CD14-positive monocyte (primary cell): ENCODE results near the gene HSPA12A. TPM values are rescaled to one million over a fixed set of nuclear protein-coding genes. Genes with fewer than 3 reads are reported as not detected.

ENCODE experiments used
- DNase-seq, 3 donors: peaks; one replicate each; pipeline ENCODE4 v3.0.0-alpha.2; 2011 to 2022
- H2AFZ ChIP-seq: 2 replicates; pipeline ENCODE4 v1.6.0; 2012; ENCODE audit warnings: mild to moderate bottlenecking, low read depth, low read length, inconsistent platforms; ENCODE audit not compliant: insufficient read depth, poor library complexity, severe bottlenecking
- H3K27ac ChIP-seq, 2 donors: 1 replicate in 1 of 2; 2 replicates in 1 of 2; pipeline ENCODE4 v1.5.1; 2012 to 2013; ENCODE audit warnings: low read length in 2 of 2, control low read depth in 1 of 2, inconsistent platforms in 1 of 2, low read depth in 1 of 2, mild to moderate bottlenecking in 1 of 2
- H3K27me3 ChIP-seq, 2 donors: one replicate each; pipeline versions ENCODE4 v1.6.0 to v1.6.1; 2011 to 2013; ENCODE audit warnings: low read length in 2 of 2; ENCODE audit not compliant: control insufficient read depth in 2 of 2, insufficient read depth in 2 of 2
- H3K36me3 ChIP-seq, 2 donors: replicated peaks in 1 of 2; 1 replicate in 1 of 2; 2 replicates in 1 of 2; pipeline versions ENCODE4 v1.5.1 to v1.6.1; 2012 to 2013; ENCODE audit warnings: low read length in 2 of 2, control low read depth in 1 of 2, inconsistent platforms in 1 of 2, mild to moderate bottlenecking in 1 of 2; ENCODE audit not compliant: insufficient read depth in 2 of 2, control insufficient read depth in 1 of 2
- H3K4me1 ChIP-seq, 2 donors: 1 replicate in 1 of 2; 2 replicates in 1 of 2; pipeline versions ENCODE4 v1.5.1 to v1.6.1; 2012 to 2013; ENCODE audit warnings: low read length in 2 of 2, control low read depth in 1 of 2, inconsistent platforms in 1 of 2, mild to moderate bottlenecking in 1 of 2, moderate library complexity in 1 of 2; ENCODE audit not compliant: insufficient read depth in 2 of 2, control insufficient read depth in 1 of 2
- H3K4me2 ChIP-seq: replicated peaks from 2 replicates; pipeline ENCODE3; 2012; ENCODE audit warnings: low read length, moderate library complexity, mild to moderate bottlenecking; ENCODE audit not compliant: poor library complexity, severe bottlenecking; ENCODE audit errors: extremely low read depth
- H3K4me3 ChIP-seq, 3 experiments: fragments of 200-600 bp in 1 of 3; sonication (generic) in 1 of 3; replicated peaks in 1 of 3; 1 replicate in 2 of 3; 2 replicates in 1 of 3; pipeline ENCODE4 v1.5.1; 2011 to 2013; ENCODE audit warnings: low read length in 3 of 3, mild to moderate bottlenecking in 3 of 3, control low read depth in 2 of 3, low read depth in 2 of 3, inconsistent platforms in 1 of 3, moderate library complexity in 1 of 3
- H3K79me2 ChIP-seq: 2 replicates; pipeline ENCODE4 v1.6.0; 2012; ENCODE audit warnings: mild to moderate bottlenecking, control low read depth, inconsistent platforms, low read length, moderate library complexity; ENCODE audit not compliant: insufficient read depth
- H3K9ac ChIP-seq: 2 replicates; pipeline ENCODE4 v1.6.0; 2017; ENCODE audit warnings: low read length, mild to moderate bottlenecking; ENCODE audit not compliant: insufficient read depth, poor library complexity, severe bottlenecking
- H3K9me3 ChIP-seq, 2 donors: replicated peaks in 1 of 2; 1 replicate in 1 of 2; 2 replicates in 1 of 2; pipeline versions ENCODE4 v1.5.1 to v1.6.1; 2012 to 2013; ENCODE audit warnings: low read length in 2 of 2, control low read depth in 1 of 2; ENCODE audit not compliant: control insufficient read depth in 1 of 2, insufficient read depth in 1 of 2
- H4K20me1 ChIP-seq: 2 replicates; pipeline ENCODE4 v1.6.0; 2012; ENCODE audit warnings: mild to moderate bottlenecking, low read length, control low read depth, moderate library complexity; ENCODE audit not compliant: insufficient read depth
- H3K27ac Mint-ChIP-seq, 7 donors: one replicate each; pipeline ENCODE4 v1.8.0; 2020; ENCODE audit warnings: mild to moderate bottlenecking in 7 of 7, mixed read lengths in 7 of 7, moderate library complexity in 6 of 7, inconsistent platforms in 2 of 7
- H3K27me3 Mint-ChIP-seq, 3 donors: one replicate each; pipeline ENCODE4 v1.8.0; 2021 to 2022; ENCODE audit warnings: low read depth in 3 of 3, mild to moderate bottlenecking in 3 of 3, mixed read lengths in 3 of 3, moderate library complexity in 3 of 3, inconsistent platforms in 1 of 3
- H3K36me3 Mint-ChIP-seq, 2 donors: one replicate each; pipeline ENCODE4 v1.8.0; 2020; ENCODE audit warnings: mixed read lengths in 2 of 2, inconsistent platforms in 1 of 2, mild to moderate bottlenecking in 1 of 2
- H3K4me1 Mint-ChIP-seq: one replicate; pipeline ENCODE4 v1.8.0; 2020; ENCODE audit warnings: mild to moderate bottlenecking, mixed read lengths
- H3K4me3 Mint-ChIP-seq, 2 donors: one replicate each; pipeline ENCODE4 v1.8.0; 2020; ENCODE audit warnings: mild to moderate bottlenecking in 2 of 2, mixed read lengths in 2 of 2, moderate library complexity in 1 of 2
- H3K9me3 Mint-ChIP-seq, 7 donors: one replicate each; pipeline ENCODE4 v1.8.0; 2020 to 2022; ENCODE audit warnings: mixed read lengths in 7 of 7, mild to moderate bottlenecking in 6 of 7, moderate library complexity in 6 of 7, inconsistent platforms in 2 of 7
- CTCF ChIP-seq: fragments of 200-600 bp; IDR thresholded peaks from one replicate; pipeline ENCODE4 v1.8.0; 2022; ENCODE audit warnings: antibody characterized with exemption, mild to moderate bottlenecking
- WGBS: methylation state at CpG from one replicate; pipeline ENCODE4 v1.1.5; 2013; ENCODE audit warnings: missing lambda C conversion rate; ENCODE audit not compliant: insufficient coverage; 5-methylcytosine and 5-hydroxymethylcytosine counted together
- intact Hi-C, 2 donors: fragments of 100-400 bp; cut with micrococcal nuclease; formaldehyde crosslinking; loops; one replicate each; pipeline versions ENCODE4 v1.15.0 to v1.15.1; 2023
- polyA plus RNA-seq, 3 donors: library from polyadenylated mRNA; depleted of rRNA in 1 of 3; unstranded in 2 of 3; stranded (reverse) in 1 of 3; fragments of 300-500 nt in 2 of 3; fragments of >200 nt in 1 of 3; fragmentation: Illumina TruSeq in 2 of 3; gene quantifications; 1 replicate in 2 of 3; 2 replicates in 1 of 3; pipeline ENCODE4 v1.2.3, GENCODE V29; 2012 to 2021

HSPA12A gene
- polyA plus RNA-seq, 3 donors: 0.01 TPM; not detected in 2

GRCh38 chr10:116716381-116716780, 26.0 kb downstream of the HSPA12A start:
- TF ChIP-seq CTCF: no peak
- Histone ChIP-seq H3K9ac (no peak overlapping the region), H3K4me2 (no peak overlapping the region), H4K20me1 (no peaks in the 10 kb centered on the region), H3K9me3 (no peaks in the 10 kb centered on the region), H3K4me3 (no peak overlapping the region), H3K27me3 (peaks cover 0 to 6% of the 10 kb centered on the region in 2 donors), H3K36me3 (no peaks in the 10 kb centered on the region), H3K79me2 (no peaks in the 10 kb centered on the region), H3K27ac (no peak overlapping the region), H3K4me1 (no peaks in the 10 kb centered on the region), H2AFZ (no peak overlapping the region)
- no peak for DNase-seq
- intact Hi-C loops: no loop called here
- WGBS: 66% methylated on average over 2 of the region's 4 CpGs
- Mint-ChIP-seq H3K27me3 (peaks cover 2 to 14% (median 6%) of the 10 kb centered on the region in 3 donors), H3K4me3 (no peak overlapping the region), H3K27ac (no peak overlapping the region), H3K36me3 (no peaks in the 10 kb centered on the region), H3K4me1 (no peaks in the 10 kb centered on the region), H3K9me3 (no peaks in the 10 kb centered on the region)

GRCh38 chr10:116715839-116716377, 26.5 kb downstream of the HSPA12A start:
- Histone ChIP-seq H3K9me3 (no peaks in the 10 kb centered on the region), H3K36me3 (no peaks in the 10 kb centered on the region), H4K20me1 (no peaks in the 10 kb centered on the region), H3K4me2 (no peak overlapping the region), H3K4me3 (no peak overlapping the region), H3K27ac (no peak overlapping the region), H3K79me2 (no peaks in the 10 kb centered on the region), H3K4me1 (no peaks in the 10 kb centered on the region), H2AFZ (no peak overlapping the region), H3K9ac (no peak overlapping the region), H3K27me3 (peaks cover 0 to 6% of the 10 kb centered on the region in 2 donors)
- H3K36me3 Mint-ChIP-seq: no peaks in the 10 kb centered on the region
- H3K27me3 Mint-ChIP-seq: peaks cover 2 to 16% (median 6%) of the 10 kb centered on the region in 3 donors
- intact Hi-C loops: no loop called here
- H3K4me1 Mint-ChIP-seq: no peaks in the 10 kb centered on the region
- 83% methylated on average over 4 of the region's 4 CpGs for WGBS
- no peak overlapping the region for H3K4me3 Mint-ChIP-seq
- H3K9me3 Mint-ChIP-seq: peaks cover 0 to 3% (median 0%) of the 10 kb centered on the region in 7 donors
- H3K27ac Mint-ChIP-seq: no peak overlapping the region
- DNase-seq: no peak
- TF ChIP-seq CTCF: no peak
